Glomerular visceral epithelial cell (primary cell): Measurements from ENCODE around the gene KRT6C.
"Not testable (repeated sequence)": the region's sequence is repeated elsewhere in the genome, so short reads cannot be mapped to it uniquely, and the experiment has no call there.

Source experiments
- DNase-seq: peaks from one replicate; pipeline ENCODE4 v3.0.0-alpha.2; 2016; ENCODE audit errors: extremely low spot score

Gene KRT6C

GRCh38 chr12:52455821-52456220, 17.8 kb downstream of the KRT6C start:
- DNase-seq = no peak

GRCh38 chr12:52454411-52455201, 19.0 kb downstream of the KRT6C start:
- DNase-seq = no peak

- no peak for DNase-seq
Observed at GRCh38 chr12:52452101-52452500, 21.5 kb downstream of the KRT6C start, which contains the start of gene KRT6B. KRT6B (minus strand) TSS chr12:52452146; CDS start chr12:52452078, 68 bp downstream.

- DNase-seq = no peak
Observed at GRCh38 chr12:52448228-52448627, 25.4 kb downstream of the KRT6C start.

GRCh38 chr12:52447196-52447595, 26.4 kb downstream of the KRT6C start:
- not testable (repeated sequence) for DNase-seq

GRCh38 chr12:52446367-52447045, 27.1 kb downstream of the KRT6C start:
- DNase-seq = no peak

- no peak for DNase-seq
Observed at GRCh38 chr12:52445876-52446275, 27.7 kb downstream of the KRT6C start.

GRCh38 chr12:52444647-52445595, 28.7 kb downstream of the KRT6C start:
- DNase-seq = no peak

- DNase-seq = no peak
Observed at GRCh38 chr12:52443966-52444365, 29.6 kb downstream of the KRT6C start.

GRCh38 chr12:52442600-52443061, 31.0 kb downstream of the KRT6C start:
- peak; percentile 95 for DNase-seq

GRCh38 chr12:52441320-52441911, 32.2 kb downstream of the KRT6C start:
- peak; percentile 26 for DNase-seq

GRCh38 chr12:52440821-52441319, 32.7 kb downstream of the KRT6C start:
- DNase-seq = peak; percentile 55

GRCh38 chr12:52439845-52440244, 33.8 kb downstream of the KRT6C start:
- no peak for DNase-seq

GRCh38 chr12:52439420-52439819, 34.2 kb downstream of the KRT6C start:
- no peak for DNase-seq

GRCh38 chr12:52438305-52439301, 35.0 kb downstream of the KRT6C start:
- DNase-seq = no peak

- no peak for DNase-seq
Observed at GRCh38 chr12:52437508-52437907, 36.1 kb downstream of the KRT6C start.

GRCh38 chr12:52436828-52437474, 36.7 kb downstream of the KRT6C start:
- DNase-seq = no peak

- DNase-seq = peak; percentile 35
Observed at GRCh38 chr12:52436000-52436827, 37.4 kb downstream of the KRT6C start.

- DNase-seq = no peak
Observed at GRCh38 chr12:52435659-52435999, 38.0 kb downstream of the KRT6C start.
